Tibial artery (tissue), 4 donors: ENCODE measurements around the gene C19orf73.

ENCODE experiments used
- DNase-seq, 2 donors: peaks; one replicate each; pipeline ENCODE4 v3.0.0-alpha.2; 2019
- H3K27ac ChIP-seq, 2 donors: fragments of 200-600 bp; sonication (generic) in 1 of 2; 1 replicate in 1 of 2; 2 replicates in 1 of 2; pipeline ENCODE4 v1.5.1; 2018 to 2019; ENCODE audit warnings: mild to moderate bottlenecking in 1 of 2
- H3K27me3 ChIP-seq, 2 donors: fragments of 200-600 bp; sonication (generic) in 1 of 2; one replicate each; pipeline versions ENCODE4 v1.5.1 to v1.6.0; 2016 to 2019
- H3K36me3 ChIP-seq, 3 donors: fragments of 200-600 bp; sonication (generic) in 2 of 3; one replicate each; pipeline ENCODE4 v1.5.1; 2016 to 2019; ENCODE audit warnings: mild to moderate bottlenecking in 2 of 3
- H3K4me1 ChIP-seq, 4 donors: fragments of 200-600 bp; sonication (generic) in 2 of 4; 1 replicate in 3 of 4; 2 replicates in 1 of 4; pipeline ENCODE4 v1.5.1; 2016 to 2019
- H3K4me3 ChIP-seq, 2 donors: fragments of 200-600 bp; sonication (generic) in 1 of 2; 1 replicate in 1 of 2; 2 replicates in 1 of 2; pipeline ENCODE4 v1.5.1; 2018 to 2019; ENCODE audit warnings: mild to moderate bottlenecking in 2 of 2
- H3K9me3 ChIP-seq, 3 donors: fragments of 200-600 bp; sonication (generic) in 1 of 3; one replicate each; pipeline ENCODE4 v1.5.1; 2016 to 2019
- CTCF ChIP-seq, 2 experiments: fragments of 200-600 bp in 1 of 2; fragments of 450-650 bp in 1 of 2; IDR thresholded peaks; one replicate each; pipeline ENCODE4 v1.5.1; 2017 to 2019; ENCODE audit warnings: antibody characterized with exemption in 2 of 2, mild to moderate bottlenecking in 1 of 2, moderate library complexity in 1 of 2
- intact Hi-C: fragments of 100-400 bp; cut with DNase I; formaldehyde crosslinking; loops from one replicate; pipeline ENCODE4 v1.15.0; 2023; ENCODE audit warnings: low total_unique reads

Gene C19orf73

DNA sequence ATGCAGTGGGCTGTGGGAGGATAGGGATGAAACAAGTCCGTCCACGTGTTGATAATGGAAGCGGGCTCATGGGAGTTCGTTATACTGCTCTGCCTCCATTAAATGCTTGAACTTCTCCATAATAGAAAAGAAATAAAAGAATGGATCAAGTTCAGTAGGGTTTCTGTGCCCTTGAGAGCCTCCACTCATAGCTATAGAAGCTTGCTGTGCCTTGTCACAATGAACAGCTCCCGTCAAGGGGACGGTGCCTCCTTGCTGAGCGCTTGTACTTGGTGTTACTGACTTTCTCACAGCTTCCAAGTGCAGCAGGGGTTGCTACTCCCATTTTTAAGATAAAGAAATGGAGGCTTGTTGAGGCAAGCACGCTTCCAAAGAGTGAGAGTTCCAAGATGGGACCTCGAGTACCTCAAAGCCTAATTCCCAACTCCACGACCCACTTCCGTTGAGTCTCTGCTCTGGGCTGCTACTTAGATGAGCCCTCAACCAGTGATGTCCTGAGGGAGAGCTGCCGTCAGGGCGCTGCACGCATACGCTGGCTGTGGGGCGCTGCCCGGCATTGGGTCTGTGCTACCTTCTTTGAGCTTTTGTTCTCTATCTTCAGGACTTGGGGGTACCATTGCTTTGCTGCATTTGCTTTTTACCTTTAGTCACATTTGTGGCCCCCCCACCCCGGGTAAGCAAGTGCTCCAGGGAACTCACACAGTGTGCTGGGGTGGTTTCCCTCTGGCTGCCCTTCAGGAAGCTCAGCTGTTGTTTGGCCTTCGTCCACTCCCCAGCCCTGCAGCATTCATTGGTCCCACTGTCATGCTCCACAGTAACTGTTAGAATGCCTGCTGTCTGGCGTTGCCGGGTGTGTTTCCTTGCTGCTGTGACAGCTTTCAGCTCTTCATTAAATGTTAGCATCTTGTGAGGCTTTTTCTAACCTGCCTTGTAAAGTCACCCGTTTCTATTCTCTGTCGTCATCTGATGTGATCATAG lies 24.1 kb downstream of the C19orf73 start:
- no peak for DNase-seq
- intact Hi-C loops: loop anchor here (5.0 kb wide), 2 partner anchors 53 to 103 kb away; no protein-coding TSS in a partner anchor
- H3K9me3 ChIP-seq: no peaks in the 10 kb centered on the region
- H3K27ac ChIP-seq: no peak overlapping the region
- H3K4me3 ChIP-seq: no peak overlapping the region
- no peak for TF ChIP-seq CTCF (IDR thresholded peaks at IDR 0.05)
- peaks cover 0 to 7% (median 0%) of the 10 kb centered on the region in 4 donors for H3K4me1 ChIP-seq
- H3K36me3 ChIP-seq: peaks cover 59 to 95% (median 79%) of the 10 kb centered on the region in 3 donors
- H3K27me3 ChIP-seq: no peaks in the 10 kb centered on the region

GRCh38 chr19:49092686-49093085 lies 26.3 kb downstream of the C19orf73 start:
- H3K27ac ChIP-seq: no peak overlapping the region
- H3K27me3 ChIP-seq: no peaks in the 10 kb centered on the region
- peaks cover 0 to 17% (median 6%) of the 10 kb centered on the region in 4 donors for H3K4me1 ChIP-seq
- H3K9me3 ChIP-seq: no peaks in the 10 kb centered on the region
- TF ChIP-seq CTCF (IDR thresholded peaks at IDR 0.05): no peak
- peaks cover 47 to 91% (median 65%) of the 10 kb centered on the region in 3 donors for H3K36me3 ChIP-seq
- intact Hi-C loops: no loop called here
- DNase-seq: no peak
- no peak overlapping the region for H3K4me3 ChIP-seq

DNA sequence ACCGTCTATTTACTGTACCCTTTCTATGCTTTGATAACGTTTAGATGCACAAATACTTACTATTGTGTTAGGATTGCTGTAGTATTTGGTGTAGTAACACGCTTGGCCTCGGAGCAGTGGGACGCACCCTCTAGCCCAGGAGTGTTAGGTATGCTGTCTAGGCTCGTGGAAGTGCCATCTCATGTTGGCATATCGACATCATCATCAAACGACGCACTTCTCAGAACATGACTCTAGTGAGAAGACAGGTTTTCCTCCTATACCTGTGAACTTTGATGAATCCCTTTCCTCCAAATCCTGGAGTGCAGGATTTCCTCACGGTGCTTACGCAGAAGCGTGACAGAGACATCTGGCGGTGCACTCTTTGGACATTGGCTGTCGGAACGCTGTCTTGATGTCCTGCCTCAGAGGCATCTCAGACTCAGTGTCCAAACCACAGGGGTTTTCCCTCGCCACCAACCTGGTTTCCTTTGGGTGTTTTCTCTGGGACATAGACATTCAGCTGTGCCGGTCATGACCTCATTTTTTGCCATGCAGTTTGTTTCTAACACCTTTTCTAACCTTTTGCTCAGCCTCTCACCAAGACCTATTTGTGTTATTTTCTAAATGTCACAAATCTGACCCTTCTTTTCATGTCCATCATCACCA lies 27.4 kb downstream of the C19orf73 start:
- Histone ChIP-seq H3K9me3 (no peaks in the 10 kb centered on the region), H3K36me3 (peaks cover 47 to 89% (median 58%) of the 10 kb centered on the region in 3 donors), H3K27ac (no peak overlapping the region), H3K4me3 (no peak overlapping the region), H3K27me3 (no peaks in the 10 kb centered on the region), H3K4me1 (peaks cover 2 to 23% (median 17%) of the 10 kb centered on the region in 4 donors)
- DNase-seq: no peak
- intact Hi-C loops: no loop called here
- TF ChIP-seq CTCF (IDR thresholded peaks at IDR 0.05): no peak

GRCh38 chr19:49086296-49086695 lies 32.6 kb downstream of the C19orf73 start:
- no peak for DNase-seq
- intact Hi-C loops: no loop called here
- Histone ChIP-seq H3K4me1 (peaks cover 5 to 34% (median 25%) of the 10 kb centered on the region in 4 donors), H3K9me3 (no peaks in the 10 kb centered on the region), H3K27ac (peak overlapping the region; percentile 87 to 92), H3K36me3 (peaks cover 18 to 38% (median 21%) of the 10 kb centered on the region in 3 donors), H3K4me3 (peak overlapping the region; percentile 89 to 97), H3K27me3 (no peaks in the 10 kb centered on the region)
- no peak for TF ChIP-seq CTCF (IDR thresholded peaks at IDR 0.05)

GRCh38 chr19:49085868-49086232 lies 33.1 kb downstream of the C19orf73 start:
- Histone ChIP-seq H3K27me3 (no peaks in the 10 kb centered on the region), H3K27ac (peak overlapping the region; percentile 87 to 92), H3K4me1 (peaks cover 5 to 34% (median 25%) of the 10 kb centered on the region in 4 donors), H3K36me3 (peaks cover 14 to 33% (median 17%) of the 10 kb centered on the region in 3 donors), H3K9me3 (no peaks in the 10 kb centered on the region), H3K4me3 (peak overlapping the region; percentile 89 to 97)
- TF ChIP-seq CTCF (IDR thresholded peaks at IDR 0.05): no peak
- intact Hi-C loops: no loop called here
- no peak for DNase-seq
